GM23248 (cell line): Measurements from ENCODE around the gene ALDOA.

Experiments
- EZH2 ChIP-seq: fragments of 200-600 bp; sonication (generic); IDR thresholded peaks from 2 replicates; pipeline ENCODE4 v1.6.1; 2018; ENCODE audit warnings: antibody characterized with exemption, mild to moderate bottlenecking; ENCODE audit not compliant: insufficient read depth, poor library complexity, severe bottlenecking
- EZH2phosphoT487 ChIP-seq: fragments of 200-600 bp; sonication (generic); IDR thresholded peaks from 2 replicates; pipeline ENCODE4 v1.6.1; 2018; ENCODE audit warnings: antibody characterized with exemption, moderate library complexity, mild to moderate bottlenecking, low read depth; ENCODE audit not compliant: insufficient read depth

GRCh38 chr16:30075503-30076275 is 10.1 kb downstream of the ALDOA start, which contains the start of gene PPP4C:
- TF ChIP-seq EZH2 (no peak), EZH2phosphoT487 (no peak)
